ENCODE results near the gene C1orf50.

- TF ChIP-seq POLR2A (IDR thresholded peaks at IDR 0.05) (no peak), CTCF (IDR thresholded peaks at IDR 0.05) (no peak)
These were observed 19.0 kb upstream of the C1orf50 start for GRCh38 chr1:42748021-42748420.

Data from body of pancreas (tissue), 4 donors.